Keratinocyte (primary cell): ENCODE data around the gene CCNK. TPM values are rescaled to one million over a fixed set of nuclear protein-coding genes. Genes with fewer than 3 reads are reported as not detected.

ENCODE experiments used
- DNase-seq: peaks from one replicate; pipeline ENCODE4 v3.0.0-alpha.2; 2011; ENCODE audit warnings: low read depth, missing footprints, low spot score
- FAIRE-seq: peaks from 2 replicates; lab custom pipeline; 2011; peaks lifted over from hg19 to GRCh38; lab: Jason Lieb, UNC
- H2AFZ ChIP-seq: 2 replicates; pipeline ENCODE4 v1.6.0; 2012; ENCODE audit warnings: low read length, control low read depth, inconsistent platforms; ENCODE audit not compliant: control insufficient read depth
- H3K27ac ChIP-seq: 2 replicates; pipeline ENCODE4 v1.5.1; 2011; ENCODE audit warnings: low read length; ENCODE audit not compliant: control insufficient read depth, insufficient read depth
- H3K27me3 ChIP-seq: 3 replicates; pipeline ENCODE4 v1.6.0; 2011; ENCODE audit warnings: low read length; ENCODE audit not compliant: control insufficient read depth, insufficient read depth; ENCODE audit errors: extremely low read depth
- H3K36me3 ChIP-seq, 2 experiments: 2 replicates in 1 of 2; 3 replicates in 1 of 2; pipeline ENCODE4 v1.5.1; 2011; ENCODE audit warnings: low read length in 2 of 2, mild to moderate bottlenecking in 1 of 2; ENCODE audit not compliant: control insufficient read depth in 2 of 2, insufficient read depth in 2 of 2; ENCODE audit errors: extremely low read depth in 1 of 2
- H3K4me1 ChIP-seq: 3 replicates; pipeline ENCODE4 v1.5.1; 2011; ENCODE audit warnings: low read length; ENCODE audit not compliant: control insufficient read depth, insufficient read depth; ENCODE audit errors: extremely low read depth
- H3K4me2 ChIP-seq: 3 replicates; pipeline ENCODE4 v1.6.0; 2011; ENCODE audit warnings: low read depth, low read length; ENCODE audit not compliant: control insufficient read depth, insufficient read depth; ENCODE audit errors: extremely low read depth
- H3K4me3 ChIP-seq, 3 experiments: fragments of 200-600 bp in 1 of 3; sonication (generic) in 1 of 3; 2 replicates in 2 of 3; 3 replicates in 1 of 3; pipeline ENCODE4 v1.5.1; 2011 to 2016; ENCODE audit warnings: low read length in 3 of 3, mild to moderate bottlenecking in 3 of 3, control low read depth in 2 of 3, inconsistent platforms in 1 of 3, low read depth in 1 of 3, mixed read lengths in 1 of 3, mixed run types in 1 of 3, moderate library complexity in 1 of 3; ENCODE audit not compliant: control insufficient read depth in 2 of 3, insufficient read depth in 2 of 3; ENCODE audit errors: extremely low read depth in 1 of 3
- H3K79me2 ChIP-seq: 2 replicates; pipeline ENCODE4 v1.6.0; 2012; ENCODE audit warnings: low read length; ENCODE audit not compliant: control insufficient read depth, insufficient read depth
- H3K9ac ChIP-seq: 3 replicates; pipeline ENCODE4 v1.6.0; 2011; ENCODE audit warnings: low read length; ENCODE audit not compliant: control insufficient read depth, insufficient read depth; ENCODE audit errors: extremely low read depth
- H3K9me1 ChIP-seq: 3 replicates; pipeline ENCODE4 v1.6.0; 2011; ENCODE audit warnings: low read length; ENCODE audit not compliant: control insufficient read depth, insufficient read depth; ENCODE audit errors: extremely low read depth
- H3K9me3 ChIP-seq: 2 replicates; pipeline ENCODE4 v1.5.1; 2012; ENCODE audit warnings: low read depth, low read length; ENCODE audit not compliant: control insufficient read depth
- H4K20me1 ChIP-seq: 3 replicates; pipeline ENCODE4 v1.6.0; 2011; ENCODE audit warnings: low read length; ENCODE audit not compliant: control insufficient read depth, insufficient read depth; ENCODE audit errors: extremely low read depth
- EZH2 ChIP-seq: IDR thresholded peaks from one replicate; pipeline ENCODE4 v1.6.1; 2012; ENCODE audit warnings: inconsistent platforms, mild to moderate bottlenecking, low read length, moderate library complexity
- dilution Hi-C: fragments of 300-500 bp; cut with MboI; formaldehyde crosslinking; loops from one replicate; pipeline ENCODE4 v1.7.0; 2020; ENCODE audit warnings: low sequenced_read_pairs; ENCODE audit not compliant: extremely low pct_ligation_motif_present
- polyA plus RNA-seq, 5 experiments: library from polyadenylated mRNA; depleted of rRNA in 3 of 5; stranded (reverse) in 3 of 5; stranded (forward) in 1 of 5; unstranded in 1 of 5; fragments of >200 nt; gene quantifications; 1 replicate in 1 of 5; 2 replicates in 3 of 5; 3 replicates in 1 of 5; pipeline versions ENCODE4 v1.2.1 to v1.2.3, GENCODE V29; 2011 to 2012; ENCODE audit warnings: missing spikeins in 2 of 5, low read depth in 1 of 5, low replicate concordance in 1 of 5
- TF ChIP-seq, protein P1 (sequence below), 3 experiments: IDR thresholded peaks in 1 of 3; conservative IDR thresholded peaks in 1 of 3; optimal IDR thresholded peaks in 1 of 3; 2 replicates in 2 of 3; 3 replicates in 1 of 3; pipeline versions ENCODE3 to v1.5.1; 2011; ENCODE audit warnings: low read length in 3 of 3, mild to moderate bottlenecking in 3 of 3, moderate library complexity in 2 of 3, control low read depth in 1 of 3, inconsistent platforms in 1 of 3; ENCODE audit not compliant: insufficient read depth in 2 of 3; ENCODE audit errors: extremely low read depth in 1 of 3

CCNK gene
- polyA plus RNA-seq, 1 donor (not counting 4 experiments of a cell fraction or from before 2014, with no cell fraction given) = 12.8 TPM

DNA sequence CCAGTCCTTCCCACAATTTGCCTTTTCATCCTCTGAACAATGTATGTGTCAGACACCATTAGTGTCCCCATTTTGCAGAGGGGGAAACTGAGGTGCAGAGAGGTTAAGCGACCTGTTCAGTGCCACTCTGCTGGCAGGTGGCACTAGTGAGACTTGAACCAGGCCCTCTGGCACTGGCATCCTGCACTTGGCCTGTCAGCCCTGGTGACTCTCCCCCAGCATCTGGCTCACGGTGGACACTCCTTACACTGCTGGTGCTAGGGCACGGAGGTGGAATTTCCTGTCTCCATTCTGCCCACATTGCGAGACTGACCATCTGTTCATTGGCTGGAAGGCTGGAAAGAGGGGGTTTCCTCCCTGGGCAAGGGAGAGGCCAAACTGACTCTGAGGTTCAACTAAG lies 48.7 kb downstream of the CCNK start:
- Histone ChIP-seq H3K4me2 (no peak overlapping the region), H3K9me3 (no peaks in the 10 kb centered on the region), H3K27ac (no peak overlapping the region), H3K9ac (no peak overlapping the region), H2AFZ (no peak overlapping the region), H4K20me1 (peaks cover 3% of the 10 kb centered on the region), H3K4me1 (no peaks in the 10 kb centered on the region), H3K36me3 (peaks cover 0 to 4% of the 10 kb centered on the region in 2 experiments), H3K27me3 (no peaks in the 10 kb centered on the region), H3K9me1 (no peaks in the 10 kb centered on the region), H3K79me2 (peaks cover 45% of the 10 kb centered on the region), H3K4me3 (no peak overlapping the region)
- no peak for DNase-seq
- dilution Hi-C loops = no loop called here
- no peak for TF ChIP-seq EZH2
- TF ChIP-seq, protein P1, sequence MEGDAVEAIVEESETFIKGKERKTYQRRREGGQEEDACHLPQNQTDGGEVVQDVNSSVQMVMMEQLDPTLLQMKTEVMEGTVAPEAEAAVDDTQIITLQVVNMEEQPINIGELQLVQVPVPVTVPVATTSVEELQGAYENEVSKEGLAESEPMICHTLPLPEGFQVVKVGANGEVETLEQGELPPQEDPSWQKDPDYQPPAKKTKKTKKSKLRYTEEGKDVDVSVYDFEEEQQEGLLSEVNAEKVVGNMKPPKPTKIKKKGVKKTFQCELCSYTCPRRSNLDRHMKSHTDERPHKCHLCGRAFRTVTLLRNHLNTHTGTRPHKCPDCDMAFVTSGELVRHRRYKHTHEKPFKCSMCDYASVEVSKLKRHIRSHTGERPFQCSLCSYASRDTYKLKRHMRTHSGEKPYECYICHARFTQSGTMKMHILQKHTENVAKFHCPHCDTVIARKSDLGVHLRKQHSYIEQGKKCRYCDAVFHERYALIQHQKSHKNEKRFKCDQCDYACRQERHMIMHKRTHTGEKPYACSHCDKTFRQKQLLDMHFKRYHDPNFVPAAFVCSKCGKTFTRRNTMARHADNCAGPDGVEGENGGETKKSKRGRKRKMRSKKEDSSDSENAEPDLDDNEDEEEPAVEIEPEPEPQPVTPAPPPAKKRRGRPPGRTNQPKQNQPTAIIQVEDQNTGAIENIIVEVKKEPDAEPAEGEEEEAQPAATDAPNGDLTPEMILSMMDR (optimal IDR thresholded peaks at IDR 0.05 in 1 of 3, IDR thresholded peaks at IDR 0.05 in 1 of 3, conservative IDR thresholded peaks at IDR 0.05 in 1 of 3; ENCODE audit: extremely low read depth in 1 of 3, insufficient read depth in 2 of 3, low read length in 3 of 3) = peak in 1 of 3 experiments; percentile 37
- no peak for FAIRE-seq

DNA sequence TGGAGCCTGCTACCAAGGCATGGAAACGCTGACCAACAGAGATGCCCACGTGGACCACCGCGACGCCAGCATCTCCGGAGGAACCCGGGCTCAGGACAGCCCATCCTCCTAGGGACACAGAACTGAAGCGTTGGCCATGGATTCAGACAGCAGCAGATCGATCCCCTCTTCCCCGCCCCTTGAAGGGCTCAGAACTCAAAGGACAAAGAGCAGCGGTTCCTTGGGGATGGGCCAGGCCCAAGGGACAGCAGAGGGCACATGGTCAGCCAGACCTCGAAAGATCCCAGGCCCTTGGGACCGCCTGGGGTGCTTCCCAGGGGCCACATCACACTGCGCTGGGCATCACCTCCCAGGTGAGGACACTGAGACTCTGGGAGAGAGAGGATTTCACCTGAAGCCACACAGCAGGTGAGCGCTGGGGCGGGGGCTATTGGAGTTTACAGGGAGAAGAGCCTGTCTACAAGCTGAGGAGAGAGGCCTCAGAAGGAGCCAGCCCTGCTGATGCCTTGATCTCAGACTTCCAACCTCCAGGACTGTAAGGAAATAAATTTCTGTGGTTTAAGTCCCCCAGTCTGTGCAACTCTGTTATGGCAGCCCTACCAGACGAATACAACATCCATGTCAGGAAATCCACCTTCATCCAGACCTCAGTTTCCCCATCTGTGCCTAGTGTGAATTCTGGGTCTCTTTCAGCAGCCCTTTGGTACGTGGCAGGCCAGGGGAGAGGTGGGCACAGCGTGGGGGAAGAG lies 49.4 kb downstream of the CCNK start:
- H3K9me1 ChIP-seq = no peaks in the 10 kb centered on the region
- FAIRE-seq (no peak), DNase-seq (no peak)
- H3K36me3 ChIP-seq = peaks cover 0 to 8% of the 10 kb centered on the region in 2 experiments
- H3K9me3 ChIP-seq = no peaks in the 10 kb centered on the region
- peaks cover 47% of the 10 kb centered on the region for H3K79me2 ChIP-seq
- no peak overlapping the region for H3K4me2 ChIP-seq
- no peak overlapping the region for H2AFZ ChIP-seq
- no peak for TF ChIP-seq EZH2
- TF ChIP-seq, protein P1 (optimal IDR thresholded peaks at IDR 0.05 in 1 of 3, IDR thresholded peaks at IDR 0.05 in 1 of 3, conservative IDR thresholded peaks at IDR 0.05 in 1 of 3; ENCODE audit: extremely low read depth in 1 of 3, insufficient read depth in 2 of 3, low read length in 3 of 3) = no peak
- no peak overlapping the region for H3K4me3 ChIP-seq
- H3K9ac ChIP-seq = no peak overlapping the region
- no peaks in the 10 kb centered on the region for H3K27me3 ChIP-seq
- dilution Hi-C loops = no loop called here
- peaks cover 3% of the 10 kb centered on the region for H4K20me1 ChIP-seq
- no peak overlapping the region for H3K27ac ChIP-seq
- H3K4me1 ChIP-seq = no peaks in the 10 kb centered on the region
